DMS53 treated with DMSO at 0.1 percent for 48 hours (cell line): ENCODE data around the gene UVRAG.

Experiments used
- DNase-seq: peaks from one replicate; lab custom pipeline; 2025; ENCODE audit not compliant: unreplicated experiment; lab: John Stamatoyannopoulos, UW

UVRAG gene

DNA sequence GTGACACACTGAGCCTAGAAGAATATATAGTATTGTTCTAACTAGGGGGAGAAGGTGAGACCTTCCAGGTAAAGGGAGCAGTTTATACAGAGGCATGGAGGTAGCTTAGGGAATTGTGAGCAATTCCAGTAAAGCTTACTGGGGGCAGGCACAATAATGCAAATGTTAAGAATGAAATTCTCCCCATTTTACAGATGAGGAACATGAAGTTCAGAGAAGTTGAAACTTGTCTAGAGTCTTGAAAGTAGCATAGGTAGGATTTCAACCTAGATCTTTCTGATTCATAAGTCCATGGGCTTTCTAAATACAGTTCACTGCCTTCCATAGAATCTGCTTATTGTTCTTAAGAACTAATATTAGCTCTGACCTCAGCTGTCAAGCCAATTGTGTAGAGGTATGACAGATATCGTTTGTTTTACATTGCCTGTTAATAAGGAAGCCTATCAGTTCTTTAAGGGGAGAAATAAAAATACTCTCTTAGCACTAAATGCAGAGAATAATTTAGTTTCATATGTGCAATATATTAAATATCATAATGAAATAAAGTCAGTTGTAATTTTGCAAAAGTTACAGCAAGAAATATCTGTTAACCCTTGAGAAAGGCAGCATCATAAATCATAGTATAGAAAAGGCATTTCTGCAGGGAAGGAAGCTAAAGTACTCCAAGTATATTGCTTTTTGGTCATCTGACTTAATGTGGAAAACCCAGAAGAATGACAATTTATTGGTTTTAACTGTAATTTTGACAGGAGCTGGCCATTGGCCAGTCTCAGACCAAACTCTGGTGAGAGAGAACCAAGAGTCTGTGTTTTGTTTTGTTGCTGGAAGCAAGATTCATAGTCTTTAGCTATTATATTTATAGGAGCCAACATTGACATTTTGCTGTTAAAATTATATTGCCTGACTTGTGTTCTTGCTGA, 181.8 kb downstream of the UVRAG start:
- DNase-seq: no peak

DNA sequence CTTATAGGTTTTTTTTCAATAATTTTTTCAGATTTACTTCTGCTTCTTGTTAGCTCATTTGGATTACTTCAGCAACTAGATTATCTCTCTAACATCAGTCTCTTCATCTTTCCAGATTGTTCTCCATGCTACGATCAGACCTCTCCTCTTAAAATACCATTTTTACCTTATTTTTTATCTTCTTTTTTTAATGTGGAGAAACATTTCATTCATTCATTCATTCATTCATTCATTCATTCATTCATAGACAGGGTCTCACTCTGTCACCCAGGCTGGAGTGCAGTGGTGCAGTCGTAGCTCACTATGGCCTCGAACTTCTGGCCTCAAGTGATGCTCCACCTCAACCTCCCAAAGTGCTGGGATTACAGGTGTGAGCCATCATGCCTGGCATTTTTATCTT, 189.4 kb downstream of the UVRAG start:
- DNase-seq: no peak

DNA sequence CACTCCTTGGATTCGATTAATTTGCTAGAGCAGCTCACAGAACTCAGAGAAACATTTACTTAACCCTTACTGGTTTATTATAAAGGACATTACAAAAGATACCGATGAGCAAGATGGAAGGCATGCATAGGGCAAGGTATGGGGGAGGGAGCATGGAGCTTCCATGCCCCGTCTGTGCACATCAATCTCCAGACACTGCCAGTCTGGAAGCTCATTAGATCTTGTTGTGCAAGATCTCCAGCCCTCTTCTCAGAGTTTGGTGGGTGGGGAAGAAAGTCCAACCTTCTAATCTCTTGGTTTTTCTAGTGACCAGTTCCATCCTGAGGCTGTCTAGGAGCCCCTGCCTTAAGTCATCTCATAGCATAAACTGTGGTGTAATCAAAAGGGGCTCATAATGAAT, 190.7 kb downstream of the UVRAG start:
- no peak for DNase-seq

DNA sequence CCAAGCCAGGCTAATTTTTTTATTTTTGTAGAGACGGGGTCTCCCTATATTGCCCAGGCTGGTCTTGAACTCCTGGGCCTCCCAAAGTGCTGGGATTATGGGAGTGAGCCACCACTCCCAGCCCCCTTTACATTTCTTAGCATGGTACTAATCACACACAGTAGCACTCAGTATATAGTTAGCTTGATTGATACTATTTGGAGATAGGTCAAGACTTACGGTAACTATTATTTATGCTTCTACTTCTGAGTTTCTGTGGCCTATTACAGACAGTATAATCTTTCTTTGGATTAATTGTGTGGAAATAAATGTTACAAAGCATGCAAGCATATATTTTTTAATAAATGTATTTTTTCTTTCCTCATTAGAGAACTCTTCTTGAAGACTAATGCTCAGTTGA, 192.2 kb downstream of the UVRAG start:
- DNase-seq: no peak

DNA sequence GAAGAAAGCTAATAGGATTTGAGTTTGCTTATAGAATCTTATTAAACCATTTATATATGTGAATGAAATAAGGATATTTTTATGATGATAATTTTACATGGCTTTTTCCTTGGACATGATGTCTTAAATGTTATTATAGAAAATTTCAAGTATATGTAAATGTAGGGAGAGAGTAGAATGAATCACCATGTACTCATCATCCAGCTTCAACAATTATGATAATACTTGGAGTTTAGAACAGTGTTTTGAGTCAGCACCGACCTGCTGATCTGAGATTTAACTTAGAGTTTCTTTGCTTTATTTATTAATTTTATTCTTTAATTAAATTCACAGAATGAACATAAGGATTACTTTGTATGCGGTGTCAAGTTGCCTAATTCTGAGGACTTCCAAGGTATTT, 193.5 kb downstream of the UVRAG start:
- DNase-seq: no peak

DNA sequence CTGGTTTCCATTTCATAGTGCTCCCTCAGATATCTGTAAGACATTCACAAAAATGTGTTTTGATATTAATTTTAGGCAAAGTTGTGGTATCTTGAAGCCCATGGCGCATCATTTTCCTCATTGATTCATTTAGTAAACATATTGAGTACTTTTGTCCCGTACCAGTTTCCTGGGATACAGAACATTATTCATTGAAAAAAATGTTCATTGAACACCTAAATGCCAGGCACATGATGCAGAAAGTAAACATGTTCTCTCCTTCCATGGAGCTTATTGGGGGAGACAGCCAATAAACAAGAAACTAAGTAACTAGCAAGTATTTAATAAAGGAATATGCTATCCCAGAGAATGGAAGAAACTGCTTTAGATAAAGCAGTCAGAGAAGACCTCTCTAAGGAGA, 195.0 kb downstream of the UVRAG start:
- DNase-seq: no peak

DNA sequence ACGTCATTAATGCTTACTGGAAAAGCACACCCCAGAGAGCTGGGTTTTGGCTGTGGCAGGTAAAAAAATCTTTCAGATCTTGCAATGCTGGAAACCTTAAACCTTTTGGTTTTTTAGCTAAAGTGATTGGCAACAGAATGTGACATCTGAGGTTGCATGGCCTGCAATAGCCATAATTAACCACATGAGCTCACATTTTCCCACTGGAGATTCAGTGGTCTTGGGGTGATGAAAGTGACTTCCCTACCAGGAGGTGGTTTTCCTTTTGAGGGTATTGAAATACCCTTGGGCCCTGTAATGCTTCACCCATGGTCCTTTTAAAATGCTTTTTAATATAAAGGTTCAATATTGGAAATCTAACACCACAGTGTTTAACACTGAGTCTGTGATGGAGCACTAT, 198.5 kb downstream of the UVRAG start:
- DNase-seq: no peak

DNA sequence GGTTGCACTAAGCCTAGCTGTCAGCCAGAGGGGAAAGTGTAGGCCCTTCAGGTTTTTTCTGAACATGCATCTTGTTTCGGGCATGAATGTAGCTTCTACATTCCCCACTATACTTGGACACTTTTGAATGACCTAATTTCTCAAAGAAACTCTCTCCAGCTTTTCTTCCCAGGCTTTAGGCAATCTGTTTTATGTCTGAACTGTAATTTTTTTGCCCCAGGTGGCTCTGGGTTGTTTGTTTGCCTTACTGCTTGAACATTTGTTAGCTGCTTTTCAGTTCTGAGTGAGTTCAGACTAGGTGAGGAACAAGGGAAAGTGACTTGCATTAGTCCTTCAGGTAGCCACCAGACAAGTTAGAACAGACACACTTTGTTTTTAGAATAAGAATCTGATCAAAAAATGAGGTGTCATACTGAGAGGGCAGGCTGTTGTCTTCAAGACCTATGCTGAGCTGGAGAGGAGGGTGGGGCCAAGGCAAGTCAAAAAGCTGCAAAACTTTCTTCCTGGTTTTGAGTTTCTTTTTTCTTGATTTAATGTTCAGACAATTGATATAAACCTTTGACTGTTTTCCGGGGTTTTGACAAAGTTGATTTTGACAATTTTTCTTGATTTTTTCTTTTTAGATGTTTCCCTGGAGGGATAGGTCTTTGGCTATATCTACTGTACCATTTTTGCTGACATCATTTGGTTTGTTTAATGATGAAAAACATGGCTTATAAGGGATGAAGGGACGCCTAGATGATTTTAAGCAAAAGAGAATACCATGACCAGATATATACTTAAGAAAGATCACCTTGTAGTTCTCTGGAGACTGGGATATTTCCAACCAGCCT, 208.4 kb downstream of the UVRAG start:
- DNase-seq: no peak

DNA sequence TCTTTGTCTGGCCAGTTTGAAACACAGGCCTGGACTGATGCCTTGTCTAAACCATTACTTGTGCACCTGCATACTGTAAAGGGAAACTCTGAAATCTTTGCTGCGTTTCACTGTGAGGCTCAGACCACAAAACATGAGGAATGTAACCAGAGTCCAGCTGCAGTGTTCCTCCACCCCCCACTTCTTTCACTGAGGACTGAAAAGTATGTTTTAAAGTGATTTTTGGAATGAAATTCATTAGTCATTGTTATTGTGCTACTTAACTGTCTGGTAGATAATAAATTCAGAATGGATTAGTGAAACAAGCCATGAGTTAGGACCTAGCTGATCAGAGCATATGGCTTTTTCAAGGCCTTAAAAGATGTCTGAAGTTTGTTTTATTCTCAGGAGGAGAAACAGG, 210.1 kb downstream of the UVRAG start:
- no peak for DNase-seq

DNA sequence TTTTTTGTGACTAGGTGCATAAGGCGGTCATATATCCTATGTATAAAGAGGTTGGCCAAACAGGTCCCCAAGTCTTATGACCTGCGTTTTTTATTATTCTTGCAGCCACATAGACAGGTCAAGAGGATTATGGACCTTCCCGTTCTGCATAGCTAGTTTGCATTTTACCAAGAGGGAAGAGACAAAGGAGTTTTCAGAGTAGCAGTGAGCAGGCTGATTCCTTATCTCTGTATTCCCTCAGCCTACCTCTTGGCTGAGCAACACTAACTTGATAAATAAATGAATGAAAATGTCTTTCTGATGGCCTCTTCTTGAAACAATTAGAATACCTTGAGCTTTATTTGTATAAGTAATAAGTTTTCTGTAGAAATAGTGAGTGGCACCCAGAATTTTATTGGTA, 210.8 kb downstream of the UVRAG start:
- no peak for DNase-seq

DNA sequence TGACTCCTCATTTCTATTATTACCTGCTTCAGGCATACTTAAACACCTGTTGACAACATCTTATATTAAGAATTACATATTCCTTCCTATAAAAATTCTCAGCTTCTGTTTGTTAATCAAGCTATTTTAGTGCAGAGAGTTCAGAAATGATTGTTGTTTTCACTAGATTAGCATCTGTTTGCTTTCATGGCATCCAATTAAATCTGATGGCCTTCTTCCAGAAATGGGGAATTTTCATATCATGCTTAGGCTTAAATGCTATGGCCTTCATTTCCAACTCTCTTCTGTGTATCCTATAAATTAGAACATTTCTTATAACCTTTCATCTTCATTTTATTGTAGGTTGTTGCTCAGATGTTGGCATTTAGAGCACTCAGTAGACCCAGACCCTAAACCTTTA, 211.3 kb downstream of the UVRAG start:
- no peak for DNase-seq

DNA sequence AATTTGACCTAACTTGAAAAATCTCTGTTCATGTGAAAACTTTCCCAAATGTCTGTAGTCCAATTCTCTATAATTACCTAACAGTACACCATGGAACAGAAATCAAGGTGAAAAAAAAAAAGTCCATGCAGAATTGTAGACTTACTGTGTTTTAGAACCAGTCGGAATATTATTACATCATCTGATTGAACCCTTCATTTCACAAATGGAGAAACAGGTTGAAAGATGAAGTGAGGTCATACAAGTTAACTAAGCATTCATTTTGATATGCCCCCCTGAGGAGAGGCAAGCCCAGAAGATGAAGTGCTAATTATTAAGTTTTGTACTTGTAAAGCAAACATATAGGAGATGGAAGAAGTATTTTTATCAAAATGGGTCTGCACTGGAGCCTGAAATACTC, 211.9 kb downstream of the UVRAG start:
- DNase-seq: no peak

DNA sequence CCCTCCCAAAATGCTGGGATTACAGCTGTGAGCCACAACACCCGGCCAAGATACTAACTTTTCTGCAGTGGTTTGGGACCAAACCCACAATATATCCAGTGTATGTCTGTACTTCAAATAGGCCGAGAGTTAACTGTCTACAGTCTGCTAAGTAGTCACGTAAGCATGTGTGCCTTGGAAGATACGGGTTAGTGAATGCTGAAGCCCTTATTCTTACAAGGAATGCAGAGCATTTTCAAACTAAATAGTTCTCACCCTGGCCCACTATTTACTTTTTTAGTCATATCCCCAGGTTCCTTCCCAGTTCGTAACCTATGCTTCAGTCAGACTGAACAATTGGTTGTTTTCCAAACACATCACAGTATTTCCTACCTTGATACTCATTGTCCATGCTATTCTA, 215.3 kb downstream of the UVRAG start:
- DNase-seq: no peak

DNA sequence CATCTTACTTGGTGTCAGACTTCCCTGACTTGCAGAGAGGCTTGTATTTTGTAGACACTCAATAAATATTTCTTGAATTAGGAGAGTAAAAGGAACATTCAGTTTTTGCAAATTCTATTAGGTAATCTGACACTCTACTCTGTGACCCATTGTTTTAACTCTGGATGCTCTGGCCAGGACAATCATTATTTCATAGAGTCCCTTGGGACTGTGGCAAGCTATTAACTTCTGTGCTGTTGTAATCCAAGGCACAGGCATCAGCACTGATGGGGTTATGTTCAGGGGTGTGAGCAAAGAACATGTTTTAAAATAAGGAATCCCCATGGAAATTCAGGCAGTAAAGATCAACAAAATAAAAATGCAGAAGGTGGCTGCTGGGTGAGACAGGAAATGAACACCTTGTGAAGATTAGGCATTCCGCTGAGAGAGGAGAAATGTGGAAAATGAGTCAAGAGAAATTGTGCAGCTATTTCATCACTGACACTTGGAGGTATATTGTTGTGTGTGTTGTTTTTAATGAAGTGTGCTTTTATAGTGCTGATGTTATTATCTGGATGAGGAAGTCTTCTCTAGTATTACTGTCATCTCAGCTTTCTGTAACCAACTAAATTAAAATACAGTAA, 216.1 kb downstream of the UVRAG start:
- DNase-seq: no peak

DNA sequence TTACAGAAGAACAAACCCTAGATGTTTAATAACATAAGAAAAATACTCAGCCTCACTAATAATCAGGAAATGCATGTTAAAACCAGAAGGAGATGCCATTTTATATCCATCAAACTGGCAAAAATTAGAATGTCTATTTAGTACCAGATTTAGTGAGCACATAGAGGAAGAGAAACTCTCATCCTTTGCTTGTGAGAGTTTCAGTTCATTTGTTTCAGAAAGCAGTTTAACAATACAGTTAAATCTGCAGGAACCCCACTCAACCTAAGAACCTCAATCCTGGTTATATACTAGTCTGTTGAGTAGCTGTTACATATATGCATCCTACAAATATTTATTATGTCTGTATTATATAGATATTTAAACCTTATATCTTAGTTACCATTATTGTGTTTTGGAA, 218.7 kb downstream of the UVRAG start:
- DNase-seq: no peak

DNA sequence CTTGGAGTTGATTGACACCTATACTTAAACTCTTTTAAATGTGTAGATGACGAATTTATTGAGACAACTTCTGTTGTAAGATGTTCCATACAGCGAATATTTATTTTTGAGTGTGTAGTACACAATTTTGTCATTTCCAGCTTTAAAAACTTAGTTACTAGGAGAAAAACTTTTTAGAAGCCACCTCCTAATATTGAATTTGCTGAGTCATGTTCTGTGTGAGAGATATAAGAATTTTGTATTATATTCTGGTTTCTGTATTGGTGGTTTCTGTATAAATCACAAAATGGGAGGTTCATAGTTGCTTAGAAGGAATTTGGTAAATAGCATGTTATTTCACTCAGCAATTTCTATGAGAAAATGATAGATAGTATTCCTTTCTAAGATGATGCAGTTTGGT, 220.0 kb downstream of the UVRAG start:
- no peak for DNase-seq

DNA sequence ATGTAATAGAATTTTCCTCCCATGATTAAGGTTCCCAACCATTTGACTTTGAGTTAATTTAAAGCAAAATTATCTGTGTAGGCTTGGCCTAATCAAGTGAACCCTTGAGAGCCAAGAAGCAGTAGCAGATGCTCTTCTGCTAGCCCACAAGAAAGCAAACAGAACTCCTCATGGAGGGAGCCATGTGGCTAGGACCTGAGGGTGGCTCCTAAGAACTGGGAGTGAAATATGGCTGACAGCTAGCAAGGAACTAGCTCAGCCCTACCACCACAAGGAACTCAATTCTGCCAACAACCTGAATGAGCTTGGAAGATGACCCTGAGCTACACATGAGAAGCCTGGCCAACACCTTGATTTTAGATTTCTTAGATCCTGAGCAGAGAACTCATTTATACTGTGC, 223.6 kb downstream of the UVRAG start:
- no peak for DNase-seq

DNA sequence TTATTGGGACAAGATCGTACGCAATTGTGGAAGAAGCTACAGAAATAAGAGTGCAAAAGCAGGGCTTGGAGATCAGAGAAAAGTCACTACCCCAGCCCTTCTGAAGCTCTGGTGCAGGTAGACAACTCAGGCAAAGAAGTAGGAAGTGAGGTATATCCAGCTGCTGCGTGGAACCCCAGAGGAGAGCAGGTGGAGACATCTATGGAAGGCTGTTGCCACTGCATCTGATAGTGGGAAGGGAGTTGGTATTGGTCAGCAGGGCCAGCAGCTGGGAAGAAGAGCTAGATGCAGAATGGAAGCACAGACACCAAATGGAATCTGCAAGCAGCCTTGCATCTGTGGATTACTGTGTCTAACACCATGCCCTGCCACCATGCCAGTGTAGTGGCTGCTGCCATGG, 226.2 kb downstream of the UVRAG start:
- DNase-seq: no peak

DNA sequence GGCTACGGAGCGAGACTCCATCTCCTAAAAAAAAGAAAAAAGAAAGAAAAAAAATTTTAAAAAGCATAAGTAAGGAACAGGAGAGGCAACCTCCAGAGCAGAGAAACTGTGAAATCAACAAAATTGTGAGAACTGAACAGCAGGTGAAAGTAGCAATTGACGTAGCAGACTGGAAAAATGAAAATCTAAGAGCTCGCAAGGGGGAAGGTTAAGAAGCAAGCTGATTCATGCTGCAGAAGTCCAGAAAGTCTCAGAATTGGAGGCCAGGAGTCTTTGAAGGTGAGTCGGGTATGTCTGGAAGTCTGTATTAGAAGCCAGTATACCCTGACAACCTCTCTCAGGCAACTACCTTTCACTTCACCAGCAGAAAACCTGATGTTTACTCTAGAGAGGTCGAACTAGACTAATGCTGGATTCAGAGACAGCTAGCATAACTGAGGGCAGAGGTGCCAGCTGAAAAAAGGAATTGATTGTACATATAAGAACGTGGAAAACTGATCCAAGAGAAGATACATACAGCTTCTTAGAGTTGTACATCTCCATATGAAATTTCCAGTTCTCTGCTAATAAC, 229.8 kb downstream of the UVRAG start:
- no peak for DNase-seq

DNA sequence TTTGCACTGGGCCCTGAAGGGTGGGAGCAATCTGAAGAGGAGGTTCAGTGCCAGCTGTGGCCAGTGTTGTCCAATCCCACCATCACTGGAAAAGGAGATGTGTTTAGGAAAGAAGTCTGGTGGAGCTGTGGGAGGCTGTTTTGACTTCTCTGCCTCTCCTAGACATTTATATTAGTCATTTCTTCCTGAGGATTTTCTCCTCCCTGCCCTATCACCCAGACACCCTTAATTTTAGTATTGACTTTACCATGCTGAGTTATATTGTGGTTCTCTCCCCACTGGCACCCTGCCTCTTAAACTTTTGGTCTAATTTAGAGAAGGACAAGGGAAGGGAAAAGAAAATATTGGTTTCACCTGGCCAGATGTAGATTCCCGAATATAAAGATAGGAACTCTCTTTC, 232.2 kb downstream of the UVRAG start:
- DNase-seq: no peak

DNA sequence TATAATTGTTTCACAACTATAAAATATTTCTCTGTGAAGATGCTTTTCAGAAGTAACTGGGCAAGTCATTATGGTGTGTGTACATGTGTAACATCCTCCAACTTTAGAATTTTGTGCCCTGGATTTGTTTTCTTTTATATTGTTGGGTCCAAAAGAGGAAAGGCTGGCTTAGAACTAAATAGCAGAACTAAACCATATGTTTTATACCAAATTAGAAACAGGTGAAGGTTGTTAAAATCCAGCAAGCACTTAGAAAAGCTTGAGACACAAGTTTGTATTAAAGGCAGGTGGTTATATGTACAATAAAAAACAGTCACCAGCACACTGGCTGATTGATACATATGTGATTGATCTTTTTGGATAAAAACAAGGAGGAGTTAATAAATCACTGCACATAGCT, 232.8 kb downstream of the UVRAG start:
- no peak for DNase-seq

DNA sequence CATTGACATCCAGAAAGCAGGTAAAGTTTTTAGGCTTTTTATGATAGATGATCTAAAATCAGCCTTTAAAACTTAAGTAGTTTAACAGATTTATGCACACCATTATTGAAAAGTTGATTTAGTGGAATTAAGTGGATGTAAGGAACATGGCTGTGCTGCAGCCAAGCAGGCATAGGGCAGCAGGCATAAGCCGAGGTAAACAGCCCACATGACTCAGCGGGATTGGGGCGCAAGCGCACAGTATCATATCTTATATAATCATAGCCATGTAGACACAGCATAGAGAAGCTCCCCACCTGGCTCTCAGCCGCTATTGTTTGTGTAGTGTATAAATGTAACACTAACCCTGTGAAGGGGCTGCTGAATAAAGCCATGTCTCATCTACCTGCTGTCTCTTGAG, 233.8 kb downstream of the UVRAG start:
- DNase-seq: peak; percentile 17
